GM12801 (cell line): ENCODE measurements around the gene ETNK2.

Experiments used
- TF ChIP-seq, protein P1 (sequence below): IDR thresholded peaks from one replicate; pipeline ENCODE4 v1.5.1; 2011; ENCODE audit warnings: control low read depth; ENCODE audit not compliant: insufficient read length; ENCODE audit errors: extremely low read depth

The ETNK2 gene, protein sequence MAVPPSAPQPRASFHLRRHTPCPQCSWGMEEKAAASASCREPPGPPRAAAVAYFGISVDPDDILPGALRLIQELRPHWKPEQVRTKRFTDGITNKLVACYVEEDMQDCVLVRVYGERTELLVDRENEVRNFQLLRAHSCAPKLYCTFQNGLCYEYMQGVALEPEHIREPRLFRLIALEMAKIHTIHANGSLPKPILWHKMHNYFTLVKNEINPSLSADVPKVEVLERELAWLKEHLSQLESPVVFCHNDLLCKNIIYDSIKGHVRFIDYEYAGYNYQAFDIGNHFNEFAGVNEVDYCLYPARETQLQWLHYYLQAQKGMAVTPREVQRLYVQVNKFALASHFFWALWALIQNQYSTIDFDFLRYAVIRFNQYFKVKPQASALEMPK

DNA sequence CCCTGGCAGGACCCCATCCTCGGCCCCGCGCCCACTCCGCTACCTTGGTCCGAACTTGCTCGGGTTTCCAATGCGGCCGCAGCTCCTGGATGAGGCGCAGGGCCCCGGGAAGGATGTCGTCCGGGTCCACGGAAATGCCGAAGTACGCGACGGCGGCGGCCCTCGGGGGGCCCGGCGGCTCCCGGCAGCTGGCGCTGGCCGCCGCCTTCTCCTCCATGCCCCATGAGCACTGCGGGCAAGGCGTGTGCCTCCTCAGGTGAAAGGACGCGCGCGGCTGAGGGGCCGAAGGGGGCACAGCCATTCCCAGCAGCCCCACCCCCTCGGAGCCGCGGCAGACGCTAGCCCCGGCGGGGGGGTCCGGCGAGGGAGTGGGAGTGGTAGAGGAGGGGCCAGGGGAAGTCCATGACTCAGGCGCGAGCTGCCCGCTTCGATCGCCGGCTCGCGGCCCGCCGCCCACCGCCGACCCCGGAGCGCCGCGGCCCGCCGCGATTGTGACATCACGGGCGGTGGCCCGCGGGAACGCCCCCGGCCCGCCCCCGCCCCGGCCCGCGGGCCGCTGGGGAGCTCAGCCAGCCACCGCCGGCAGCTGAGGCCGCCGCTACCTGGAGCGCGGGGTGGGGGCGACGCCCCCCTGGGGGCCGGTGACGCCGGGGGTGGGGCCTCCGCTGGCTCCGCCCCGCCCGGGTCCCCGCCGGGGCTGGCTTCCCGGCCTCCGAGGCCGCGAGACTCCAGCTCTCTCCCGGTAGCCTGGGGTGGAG is at the start of gene ETNK2:
Gene ETNK2, minus strand, starts transcription at position 493 of the 758 bp plus-strand sequence. Its CDS starts 192 bp downstream, at position 301.
- TF ChIP-seq, protein P1, sequence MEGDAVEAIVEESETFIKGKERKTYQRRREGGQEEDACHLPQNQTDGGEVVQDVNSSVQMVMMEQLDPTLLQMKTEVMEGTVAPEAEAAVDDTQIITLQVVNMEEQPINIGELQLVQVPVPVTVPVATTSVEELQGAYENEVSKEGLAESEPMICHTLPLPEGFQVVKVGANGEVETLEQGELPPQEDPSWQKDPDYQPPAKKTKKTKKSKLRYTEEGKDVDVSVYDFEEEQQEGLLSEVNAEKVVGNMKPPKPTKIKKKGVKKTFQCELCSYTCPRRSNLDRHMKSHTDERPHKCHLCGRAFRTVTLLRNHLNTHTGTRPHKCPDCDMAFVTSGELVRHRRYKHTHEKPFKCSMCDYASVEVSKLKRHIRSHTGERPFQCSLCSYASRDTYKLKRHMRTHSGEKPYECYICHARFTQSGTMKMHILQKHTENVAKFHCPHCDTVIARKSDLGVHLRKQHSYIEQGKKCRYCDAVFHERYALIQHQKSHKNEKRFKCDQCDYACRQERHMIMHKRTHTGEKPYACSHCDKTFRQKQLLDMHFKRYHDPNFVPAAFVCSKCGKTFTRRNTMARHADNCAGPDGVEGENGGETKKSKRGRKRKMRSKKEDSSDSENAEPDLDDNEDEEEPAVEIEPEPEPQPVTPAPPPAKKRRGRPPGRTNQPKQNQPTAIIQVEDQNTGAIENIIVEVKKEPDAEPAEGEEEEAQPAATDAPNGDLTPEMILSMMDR, result no peak

- TF ChIP-seq, protein P1, result no peak
These were observed 49.6 kb upstream of the ETNK2 start for GRCh38 chr1:204201348-204202040.

DNA sequence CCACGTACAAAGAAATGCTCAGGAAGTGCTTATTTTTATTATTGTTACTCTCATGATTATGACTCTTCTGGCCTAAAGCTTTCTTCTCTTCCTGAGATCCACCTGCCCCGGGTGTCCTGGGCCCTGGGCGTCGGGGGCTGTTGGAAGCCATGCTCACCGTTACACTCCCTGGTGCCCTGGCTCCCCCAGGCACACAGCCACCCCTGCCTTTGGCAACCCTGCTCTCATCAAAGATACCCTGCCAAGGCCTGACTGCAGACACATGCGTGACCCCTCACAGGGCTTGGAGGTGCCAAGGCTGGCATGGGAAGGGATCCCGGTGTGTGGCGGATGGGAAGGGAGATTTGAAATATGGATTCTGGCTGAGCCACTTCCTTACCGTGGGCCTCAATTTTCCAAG is 47.7 kb upstream of the ETNK2 start:
- TF ChIP-seq, protein P1, result no peak

DNA sequence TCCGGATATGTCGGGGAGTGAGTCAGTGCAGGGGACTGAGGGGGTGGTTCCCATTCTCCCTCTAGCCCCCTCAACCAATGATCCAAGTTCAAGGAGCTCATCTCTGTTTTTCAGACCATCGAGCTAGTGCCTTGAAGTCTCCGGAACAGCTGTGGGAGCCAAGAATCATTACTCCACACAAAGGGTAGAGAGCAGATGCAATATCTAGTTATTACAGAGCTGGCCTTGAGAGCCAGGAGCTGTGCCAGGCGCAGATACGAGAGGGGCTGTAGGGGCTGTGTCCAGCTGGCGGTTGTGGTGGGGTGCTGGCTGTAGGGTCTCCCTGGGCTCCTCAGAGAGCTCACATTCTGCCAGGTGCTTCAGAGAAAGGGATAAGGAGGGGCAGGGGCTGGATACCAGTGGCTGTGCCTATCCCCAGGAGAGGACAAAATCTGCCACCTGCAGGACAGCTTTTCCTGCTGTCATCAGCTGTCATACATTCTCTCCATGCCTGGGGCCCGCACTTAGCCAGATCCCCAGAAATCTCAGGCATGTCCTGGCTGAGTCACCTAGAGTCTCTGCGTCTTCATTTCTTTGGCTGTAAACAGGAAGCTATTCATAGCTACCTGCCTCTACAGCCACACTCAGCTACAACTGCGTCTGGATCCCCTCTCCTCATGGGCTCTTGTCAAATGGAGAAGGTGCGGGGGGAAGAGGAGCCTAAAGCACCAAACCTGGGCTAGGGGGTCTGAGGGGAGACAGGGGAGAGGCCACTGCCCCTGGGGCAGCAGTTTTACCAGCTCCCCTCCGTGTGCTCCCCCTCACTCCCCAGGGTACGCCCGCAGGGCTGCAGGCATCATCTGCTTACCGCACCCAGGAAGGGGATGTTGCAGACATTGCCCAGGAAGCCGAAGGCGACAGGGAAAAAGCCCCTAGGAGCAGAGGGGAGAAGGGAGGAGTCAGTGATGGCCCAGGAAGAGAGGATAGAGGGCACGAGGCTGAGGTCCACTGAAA is 46.8 kb upstream of the ETNK2 start:
- TF ChIP-seq, protein P1, result no peak

DNA sequence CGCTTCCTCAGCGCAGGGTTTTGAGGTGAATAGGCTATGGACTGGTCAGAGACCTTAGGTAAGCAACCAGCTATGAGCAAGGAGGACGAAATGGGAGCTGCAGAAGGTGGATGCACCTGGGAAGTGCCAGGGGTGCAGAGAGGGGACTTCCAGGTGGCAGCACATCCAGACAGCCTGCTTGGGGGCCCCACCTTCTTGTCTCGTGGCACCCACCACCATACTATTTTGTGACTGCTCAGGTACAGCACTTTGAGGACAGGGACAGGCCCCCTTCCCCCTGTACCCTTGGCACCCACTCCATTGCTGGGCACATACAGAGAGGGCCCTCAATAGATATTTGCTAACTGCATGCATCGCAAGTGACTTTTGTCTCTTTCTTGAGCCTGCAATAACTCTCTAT is 45.2 kb upstream of the ETNK2 start:
- TF ChIP-seq, protein P1, result no peak

GRCh38 chr1:204196068-204196795 is 44.4 kb upstream of the ETNK2 start, which contains the start of gene KISS1:
Gene KISS1 (minus strand): TSS chr1:204196491. CDS start chr1:204192876, 3,615 bp downstream.
- TF ChIP-seq, protein P1, result no peak
